Central memory CD4-positive, alpha-beta T cell (primary cell): ENCODE results near the gene RAB26.

Source experiments
- DNase-seq: peaks from one replicate; pipeline ENCODE4 v3.0.0; 2022

Gene RAB26

DNA sequence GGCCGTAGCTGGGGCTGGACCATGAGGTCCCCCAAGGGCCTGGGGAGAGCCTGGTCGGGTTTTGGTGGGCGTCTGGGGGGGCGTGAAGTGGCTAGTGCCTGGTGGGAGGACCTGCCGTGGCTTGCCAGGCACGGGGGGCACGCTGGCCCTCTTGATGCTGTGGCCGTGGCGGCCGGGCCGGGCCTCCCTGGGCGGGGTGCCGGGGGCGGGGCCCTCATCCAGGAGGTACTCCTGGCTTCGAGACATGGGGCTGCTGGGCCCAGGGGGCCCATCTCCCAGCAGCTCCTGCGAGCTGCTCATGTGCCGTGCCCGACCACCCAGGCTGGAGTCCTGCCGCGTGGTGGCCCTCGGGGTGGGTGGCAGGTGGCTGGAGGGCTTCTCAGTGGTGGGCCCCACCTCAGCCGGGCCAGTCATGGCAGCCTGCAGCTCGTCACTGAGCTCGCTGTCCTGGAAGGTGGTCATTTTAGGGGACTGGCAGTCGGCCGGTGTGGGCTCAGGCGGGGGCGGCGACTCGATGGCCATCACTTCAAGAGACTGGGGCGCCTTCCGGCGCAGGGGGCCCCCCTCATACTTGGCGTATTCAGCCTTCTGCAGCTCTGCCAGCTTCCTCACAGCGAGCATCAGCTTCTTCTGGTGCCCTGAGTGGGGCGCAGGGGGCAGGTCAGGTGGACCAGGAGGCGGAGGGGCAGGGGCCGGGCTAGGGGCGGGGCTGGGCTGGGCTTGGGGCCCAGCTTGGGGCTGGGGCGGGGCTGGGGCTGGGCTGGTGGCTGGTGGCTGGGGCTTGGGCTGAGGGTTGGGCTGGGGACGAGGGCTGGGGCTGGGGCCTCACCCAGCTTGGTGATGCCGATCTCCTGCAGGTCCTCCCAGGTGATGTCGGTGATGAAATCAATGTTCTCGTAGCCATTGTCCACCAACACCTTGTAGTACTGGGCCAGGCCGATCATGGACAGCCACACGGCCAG is 32.8 kb downstream of the RAB26 start:
- no peak for DNase-seq

DNA sequence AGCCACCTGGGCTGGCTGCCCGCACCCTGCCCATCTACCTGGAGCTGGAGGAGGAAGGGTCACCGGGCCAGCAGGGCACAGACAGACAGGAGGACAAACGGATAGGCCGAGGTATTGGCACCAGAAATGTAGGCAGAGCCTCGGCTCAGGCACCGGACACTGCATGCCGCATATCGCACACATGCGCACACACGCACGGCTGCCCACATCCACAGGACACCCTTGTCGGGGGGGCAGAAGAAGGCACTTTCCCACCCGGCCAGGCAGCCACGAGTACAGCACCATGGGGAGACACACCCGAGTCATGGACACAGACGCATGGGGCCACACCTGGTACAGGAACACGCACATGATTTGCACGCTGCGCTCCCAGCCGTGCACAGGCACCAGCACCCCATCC is 33.5 kb downstream of the RAB26 start:
- no peak for DNase-seq

GRCh38 chr16:2183671-2184070 is 35.2 kb downstream of the RAB26 start:
- DNase-seq, result no peak

DNA sequence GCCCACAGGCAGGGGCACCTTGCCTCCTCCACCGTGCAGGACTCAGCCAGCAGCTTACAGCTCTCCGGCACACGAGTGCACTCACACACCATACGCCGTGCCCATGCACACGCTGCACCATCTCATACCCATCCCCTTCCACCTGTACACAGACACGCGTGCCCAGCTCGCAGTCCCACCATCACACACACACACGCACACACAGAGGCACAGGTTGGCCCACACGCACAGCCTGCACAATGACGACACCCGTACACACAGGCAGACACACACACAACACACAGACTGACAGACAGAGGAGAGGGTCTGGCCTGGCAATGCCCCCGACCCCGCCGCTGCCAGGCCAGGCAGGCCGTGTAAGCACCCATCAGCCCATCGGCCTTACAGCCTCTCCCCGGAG is 35.9 kb downstream of the RAB26 start:
- no peak for DNase-seq

DNA sequence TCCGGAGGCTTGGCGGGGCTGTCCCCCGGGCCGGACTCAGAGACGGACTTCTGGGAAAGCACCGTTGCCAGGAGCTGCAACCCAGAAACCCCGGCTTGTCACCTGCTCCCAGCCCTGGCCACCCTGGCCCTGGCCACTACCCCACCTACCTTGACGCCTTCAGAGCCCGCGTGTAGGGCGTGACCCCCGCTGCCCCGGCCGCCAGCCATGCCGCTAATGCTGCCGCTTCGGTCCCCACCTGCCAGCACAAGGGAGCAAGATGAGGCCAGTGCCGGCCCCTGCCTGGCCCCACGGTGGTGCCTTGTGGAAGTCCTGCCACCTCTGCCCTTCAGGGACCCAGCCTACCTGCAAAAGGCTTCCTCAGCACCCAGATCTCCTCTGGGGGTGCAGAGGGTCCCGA is 36.5 kb downstream of the RAB26 start:
- DNase-seq, result no peak

GRCh38 chr16:2186064-2186463 is 37.6 kb downstream of the RAB26 start:
- DNase-seq, result no peak

- DNase-seq, result no peak
Measured at GRCh38 chr16:2186505-2186904, 38.1 kb downstream of the RAB26 start.

DNA sequence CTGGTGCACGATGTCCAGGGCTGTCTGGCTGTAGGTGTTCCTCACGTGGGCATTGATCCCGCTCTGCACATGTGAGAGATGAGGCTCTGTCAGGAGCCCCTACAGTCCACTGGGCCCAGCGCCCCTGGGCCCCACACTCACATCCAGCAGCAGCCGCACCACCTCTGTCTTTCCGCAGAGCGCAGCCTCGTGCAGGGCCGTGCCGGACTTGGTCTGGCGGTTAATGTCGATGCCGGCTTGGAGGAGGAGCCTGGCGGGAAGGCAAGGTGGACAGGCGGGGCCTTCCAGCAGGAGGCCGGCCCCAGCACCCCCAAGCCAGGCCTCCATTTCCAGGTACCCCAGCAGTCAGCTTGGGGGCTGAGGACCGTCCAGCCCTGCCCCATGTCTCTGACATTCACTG is 38.8 kb downstream of the RAB26 start:
- DNase-seq, result no peak

GRCh38 chr16:2188395-2188794 is 40.0 kb downstream of the RAB26 start:
- no peak for DNase-seq

GRCh38 chr16:2189252-2189893 is 40.9 kb downstream of the RAB26 start:
- no peak for DNase-seq

DNA sequence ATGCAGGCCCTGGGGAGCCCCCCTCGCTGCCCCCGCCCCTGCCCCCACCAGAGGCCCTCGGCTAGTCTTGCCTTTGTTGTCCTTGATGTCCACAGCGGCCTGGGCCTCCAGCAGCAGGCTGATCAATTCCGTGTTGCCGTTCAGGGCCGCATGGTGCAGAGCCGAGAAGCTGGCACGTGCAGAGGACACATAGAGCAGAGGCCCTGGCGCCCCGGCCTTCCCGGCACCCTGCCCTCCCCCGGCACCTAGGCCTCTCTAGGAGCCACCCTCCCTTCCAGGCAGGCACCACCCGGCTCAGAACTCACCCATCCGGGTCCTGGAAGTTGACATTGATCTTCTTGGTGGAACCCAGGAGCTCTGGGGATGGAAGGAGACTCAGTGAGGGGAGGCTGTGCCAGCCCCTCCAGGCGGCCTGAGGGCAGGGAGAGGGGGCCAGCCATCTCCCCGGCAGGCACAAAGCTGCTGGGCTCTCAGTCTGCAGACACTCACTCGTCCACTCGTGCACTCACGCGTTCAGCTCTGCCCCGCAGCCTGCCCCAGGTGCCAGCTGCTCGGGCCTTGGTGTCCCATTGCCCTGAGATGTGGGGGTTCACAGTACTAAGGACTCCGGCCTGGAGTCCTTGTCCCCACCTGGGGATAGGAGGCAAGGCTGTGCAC is 41.7 kb downstream of the RAB26 start:
- no peak for DNase-seq

- DNase-seq, result no peak
Measured at GRCh38 chr16:2190659-2191445, 42.4 kb downstream of the RAB26 start.

GRCh38 chr16:2191446-2191706 is 43.0 kb downstream of the RAB26 start:
- no peak for DNase-seq

DNA sequence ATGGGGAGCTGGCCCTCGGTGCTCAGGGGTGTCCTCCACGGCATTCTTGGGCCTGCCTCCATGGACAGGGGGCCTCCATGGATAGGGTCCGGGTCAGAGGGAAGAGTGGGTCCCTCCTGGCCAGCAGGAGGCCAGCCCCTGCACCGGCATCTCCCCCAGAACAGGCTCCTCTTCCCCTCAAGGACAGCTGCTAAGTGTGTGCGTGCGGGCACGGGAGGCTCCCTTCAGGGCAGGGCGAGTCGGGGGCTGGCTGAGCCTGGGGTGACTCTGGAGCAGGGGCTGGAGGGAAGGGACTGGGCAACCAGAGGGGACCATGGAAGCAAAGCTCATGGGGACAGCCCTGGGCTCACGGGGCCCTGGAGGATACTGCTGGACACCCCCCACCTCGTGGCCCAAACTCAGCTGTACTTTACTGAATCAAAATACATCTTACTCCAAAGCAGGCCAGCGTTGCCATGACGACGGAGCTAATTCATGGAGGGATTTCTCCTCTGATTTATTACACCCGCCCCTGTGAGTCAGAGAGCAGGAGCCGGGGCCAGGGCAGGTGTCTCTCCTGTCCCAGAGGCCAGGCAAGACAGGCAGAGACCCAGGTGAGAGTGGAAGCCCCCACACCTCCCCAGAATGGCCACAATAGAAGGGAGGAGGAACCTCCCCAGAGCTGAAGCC is 45.9 kb downstream of the RAB26 start:
- DNase-seq, result no peak

- DNase-seq, result peak; percentile 54
Measured at GRCh38 chr16:2194852-2195321, 46.5 kb downstream of the RAB26 start.

GRCh38 chr16:2195322-2196161 is 47.1 kb downstream of the RAB26 start:
- DNase-seq, result no peak

DNA sequence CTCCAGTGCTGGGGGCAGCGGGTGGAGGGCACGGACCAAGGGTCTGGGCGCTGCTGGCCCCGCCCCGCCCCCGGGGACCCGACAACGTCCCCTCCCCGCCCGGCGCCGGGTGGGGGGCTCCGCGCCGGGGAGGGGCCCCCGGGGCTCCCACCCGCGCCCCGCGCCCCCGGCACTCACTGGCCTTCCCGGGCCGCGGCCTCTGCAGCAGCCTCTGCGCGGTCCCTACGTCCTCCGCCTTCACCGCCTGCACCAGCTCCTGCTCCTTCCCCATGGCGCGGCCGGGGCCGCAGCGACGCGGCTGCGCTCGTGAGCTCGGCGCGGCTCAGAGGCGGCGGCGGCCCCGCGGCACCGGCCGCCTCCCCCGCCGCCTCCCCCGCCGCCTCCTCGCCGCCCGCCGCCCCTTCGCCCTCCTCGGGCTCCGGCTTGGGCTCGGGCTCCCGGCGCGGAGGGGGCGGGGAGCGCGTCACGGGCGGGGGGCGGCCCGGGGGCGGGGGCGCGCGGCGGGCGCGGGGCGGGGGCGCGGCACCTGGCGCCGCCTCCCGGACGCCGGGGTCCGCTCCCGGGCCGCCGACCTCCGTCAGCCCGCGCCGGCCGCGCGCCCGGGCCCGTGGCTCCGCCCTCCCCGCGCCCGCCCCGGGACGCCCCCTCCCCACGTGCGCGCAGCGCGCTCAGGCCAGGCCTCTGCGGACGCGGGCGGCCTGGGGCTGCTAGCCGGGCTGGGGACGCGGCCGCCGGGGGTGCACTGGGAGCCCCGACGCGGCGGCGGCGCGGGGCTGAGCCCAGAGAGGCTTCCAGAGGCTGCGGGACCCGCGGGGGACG is 47.9 kb downstream of the RAB26 start, which contains the start of gene CASKIN1:
Gene CASKIN1, minus strand, starts transcription at position 444 of the 819 bp plus-strand sequence. Its CDS starts 173 bp downstream, at position 271.
- DNase-seq, result no peak

GRCh38 chr16:2196981-2197511 is 48.6 kb downstream of the RAB26 start:
- DNase-seq, result no peak

DNA sequence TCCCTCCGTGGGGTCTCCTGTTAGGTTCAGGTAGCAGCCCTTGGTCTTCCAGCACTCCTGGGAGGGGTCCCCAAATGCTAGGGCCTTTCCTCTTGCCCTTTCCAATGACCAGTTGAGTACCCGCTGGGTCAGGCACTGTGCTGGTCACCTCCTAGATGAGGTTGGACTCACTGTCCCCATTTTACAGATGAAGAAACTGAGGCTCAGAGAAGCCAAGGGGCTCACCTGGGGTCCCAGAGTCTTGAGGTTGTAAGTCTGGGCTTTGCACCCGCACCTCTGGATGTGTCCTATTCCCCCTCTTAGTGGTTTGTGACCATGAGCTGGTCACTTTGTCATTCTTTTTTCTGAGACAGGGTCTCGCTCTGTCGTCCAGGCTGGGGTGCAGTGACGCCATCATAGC is 49.3 kb downstream of the RAB26 start:
- DNase-seq, result no peak

DNA sequence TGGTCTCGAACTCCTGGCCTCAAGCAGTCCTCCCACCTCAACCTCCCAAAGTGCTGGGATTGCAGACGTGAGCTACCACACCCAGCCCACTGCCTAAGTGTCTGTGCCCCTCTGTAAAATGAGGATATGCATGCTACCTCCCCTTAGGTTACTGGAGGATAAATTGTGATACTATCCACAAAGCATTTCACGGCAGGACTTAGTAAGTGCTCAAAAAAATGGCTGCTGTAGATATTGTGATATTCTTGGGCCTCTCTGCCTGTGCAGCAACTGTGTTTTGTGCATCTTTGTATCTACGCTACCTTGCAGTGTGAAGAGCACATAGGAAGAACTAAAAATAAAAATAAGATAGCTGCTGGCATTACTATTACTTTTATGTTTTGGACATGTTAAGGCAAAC is 49.9 kb downstream of the RAB26 start:
- no peak for DNase-seq
